NCI-H2029 (cell line): ENCODE measurements around the gene BET1L.
"Not testable (repeated sequence)": the region's sequence is repeated elsewhere in the genome, so short reads cannot be mapped to it uniquely, and the experiment has no call there.

ENCODE experiments used
- DNase-seq: peaks from one replicate; lab custom pipeline; 2025; lab: John Stamatoyannopoulos, UW

The BET1L gene

DNA sequence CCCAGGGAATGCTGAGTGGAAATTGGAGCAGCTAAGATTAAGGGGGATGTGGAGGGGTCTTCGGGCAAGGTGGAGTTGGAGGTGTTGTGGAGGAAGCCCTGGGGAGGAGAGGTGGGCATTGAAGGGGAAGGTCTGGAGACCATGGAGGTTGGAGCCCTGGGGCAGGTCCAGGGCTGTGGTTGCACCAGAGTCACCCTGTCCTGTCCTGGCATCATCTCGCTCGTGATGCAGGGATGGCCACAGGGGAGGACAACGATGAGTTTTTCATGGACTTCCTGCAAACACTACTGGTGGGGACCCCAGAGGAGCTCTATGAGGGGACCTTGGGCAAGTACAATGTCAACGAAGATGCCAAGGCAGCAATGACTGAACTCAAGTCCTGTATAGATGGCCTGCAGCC lies 13.7 kb downstream of the BET1L start:
- DNase-seq, result not testable (repeated sequence)

DNA sequence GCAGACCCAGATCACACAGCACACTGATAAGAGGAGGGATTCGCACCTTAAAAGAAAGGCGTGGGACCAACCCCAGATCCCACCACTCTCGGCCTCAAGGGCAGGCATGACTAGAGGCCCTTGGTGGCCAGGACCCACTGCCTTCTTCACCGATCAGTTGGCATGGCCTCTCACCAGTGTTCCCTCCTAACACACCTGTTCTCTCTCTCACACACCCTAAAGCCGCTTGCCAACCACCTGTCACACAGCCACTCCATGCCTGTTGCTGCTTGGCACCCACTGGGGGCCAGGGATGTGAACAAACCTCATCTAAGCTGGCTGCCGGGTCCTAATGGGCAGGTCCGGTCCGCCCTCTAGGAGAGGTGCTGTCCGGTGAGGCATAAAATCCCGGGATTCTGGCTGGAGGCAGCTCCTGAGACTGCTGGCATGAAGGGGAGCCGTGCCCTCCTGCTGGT lies 14.5 kb downstream of the BET1L start, which contains the start of gene SCGB1C1:
TSS of gene SCGB1C1 (plus strand) at position 405 of the 455 bp plus-strand sequence. CDS start at position 427, 22 bp downstream.
- DNase-seq, result not testable (repeated sequence)

DNA sequence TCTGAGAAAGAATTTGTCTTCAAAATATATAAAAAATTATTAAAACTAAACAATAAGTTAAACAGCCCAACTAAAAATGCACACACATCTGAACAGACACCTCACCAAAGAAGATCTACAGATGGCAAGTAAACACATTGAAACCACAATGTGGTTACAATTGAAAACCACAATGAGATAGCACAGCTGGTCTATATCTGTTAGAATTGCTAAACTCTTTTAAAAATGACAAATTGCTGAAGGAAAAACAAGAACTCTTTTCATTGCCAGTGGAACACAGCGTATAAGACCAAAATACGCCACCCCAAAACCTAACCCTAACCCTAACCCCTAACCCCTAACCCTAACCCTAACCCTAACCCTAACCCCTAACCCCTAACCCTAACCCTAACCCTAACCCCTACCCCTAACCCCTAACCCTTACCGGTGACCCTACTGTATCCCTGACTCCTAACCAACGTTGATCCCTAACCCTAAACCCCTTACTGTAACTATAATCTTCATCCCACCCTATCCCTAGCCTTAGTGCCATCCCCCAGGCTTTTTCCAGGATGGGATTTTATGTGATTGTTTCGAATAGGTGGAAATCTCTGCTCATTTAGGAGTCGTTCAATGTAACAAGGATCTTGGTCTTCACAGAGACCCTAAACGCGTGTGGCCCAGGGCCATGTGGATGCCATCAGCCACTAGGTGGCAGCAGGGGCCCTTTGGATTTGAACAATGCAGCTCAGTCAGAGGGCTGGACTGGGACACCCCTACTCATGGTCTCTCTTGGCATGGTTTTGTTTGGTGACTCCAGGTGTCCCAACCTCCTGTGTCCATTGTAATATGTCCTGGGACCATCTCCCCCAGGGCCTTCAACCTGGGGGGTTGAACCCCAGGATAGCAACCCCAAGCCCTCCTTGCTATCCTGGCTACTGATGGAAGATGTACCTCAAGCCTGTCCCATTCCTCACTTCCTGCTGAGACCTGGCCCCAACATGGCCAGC lies 15.4 kb downstream of the BET1L start:
- not testable (repeated sequence) for DNase-seq

DNA sequence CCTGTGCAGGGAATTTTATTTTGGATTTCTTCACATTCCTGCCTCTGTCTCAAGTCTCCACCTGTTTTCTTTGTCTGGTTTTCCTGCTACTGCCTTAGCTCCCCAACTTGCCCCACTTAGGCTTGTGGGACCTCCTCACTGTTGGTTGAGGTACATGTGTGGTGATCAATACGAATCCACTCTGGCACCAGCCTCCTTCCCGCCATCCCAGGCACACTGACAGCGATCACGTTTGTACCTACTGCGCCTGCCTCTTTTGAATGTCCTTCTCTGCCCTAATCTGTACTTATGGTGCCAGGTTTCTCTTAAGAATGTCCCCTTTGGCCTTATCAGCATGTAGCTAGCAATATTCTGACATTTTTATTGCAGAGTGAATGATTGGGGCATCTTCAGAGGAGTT lies 16.7 kb downstream of the BET1L start:
- not testable (repeated sequence) for DNase-seq

DNA sequence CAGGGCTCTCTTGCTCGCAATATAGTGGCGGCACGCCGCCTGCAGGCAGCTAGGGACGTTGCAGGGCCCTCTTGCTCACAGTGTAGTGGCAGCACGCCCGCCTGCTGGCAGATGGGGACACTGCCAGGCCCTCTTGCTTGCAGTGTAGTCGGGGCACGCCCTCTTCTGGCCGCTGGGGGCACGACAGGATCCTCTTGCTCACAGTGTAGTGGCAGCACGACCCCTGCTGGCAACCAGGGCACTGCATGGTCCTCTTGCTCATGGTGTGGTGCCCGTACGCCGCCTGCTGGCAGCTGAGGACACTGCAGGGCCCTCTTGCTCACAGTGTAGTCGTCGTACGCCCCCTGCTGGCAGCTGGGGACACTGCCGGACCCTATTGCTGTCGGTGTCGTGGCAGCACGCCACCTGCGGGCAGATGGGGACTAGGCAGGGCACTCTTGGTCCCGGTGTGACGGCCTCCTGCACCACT lies 17.3 kb downstream of the BET1L start:
- not testable (repeated sequence) for DNase-seq

DNA sequence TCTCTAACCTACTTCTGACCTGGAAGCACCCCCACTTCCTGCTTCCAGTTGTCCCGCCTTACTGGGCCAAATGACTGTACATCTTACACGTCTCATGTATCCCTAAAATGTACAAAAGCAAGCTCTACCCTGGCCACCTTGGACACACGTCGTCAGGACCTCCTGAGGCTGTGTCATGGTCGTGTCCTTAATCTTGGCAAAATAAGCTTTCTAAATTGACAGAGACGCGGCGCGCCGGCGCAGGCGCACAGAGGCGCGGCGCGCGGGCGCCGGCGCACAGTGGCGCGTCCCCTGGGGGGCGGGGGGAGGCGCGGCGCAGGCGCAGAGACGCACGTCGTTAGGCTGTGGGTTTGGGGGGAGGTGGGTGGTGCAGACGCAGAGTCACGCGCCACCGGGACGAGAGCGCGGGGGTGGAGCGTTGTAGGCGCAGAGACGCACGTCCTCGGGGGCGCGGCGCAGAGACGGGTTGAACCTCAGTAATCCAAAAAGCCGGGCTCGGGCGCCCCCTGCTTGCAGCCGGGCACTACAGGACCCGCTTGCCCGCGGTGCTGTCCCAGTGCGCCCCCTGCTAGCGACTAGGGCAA lies 17.9 kb downstream of the BET1L start:
- DNase-seq, result not testable (repeated sequence)

DNA sequence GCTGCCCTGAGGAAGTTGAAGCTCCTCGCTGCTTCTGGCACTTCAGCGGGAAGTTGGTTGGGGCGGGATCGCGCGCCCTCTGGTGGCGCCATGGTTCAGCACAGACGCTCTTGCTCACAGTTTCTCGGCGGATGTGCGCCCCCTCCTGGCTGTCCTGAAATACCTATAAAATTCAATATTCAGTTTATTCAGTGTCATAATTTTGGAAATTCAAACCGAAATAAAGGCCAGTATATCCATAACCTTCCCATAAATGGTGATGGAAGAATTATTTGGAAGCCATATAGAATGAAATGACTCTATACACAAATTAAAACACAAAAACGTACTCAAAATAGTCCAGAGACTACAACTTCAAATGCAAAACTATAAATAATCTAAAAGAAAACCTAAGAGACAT lies 27.0 kb downstream of the BET1L start:
- DNase-seq, result not testable (repeated sequence)
